Suprapubic skin (tissue), 4 donors: ENCODE measurements around the gene DYNC1I2.

Source experiments
- CTCF ChIP-seq, 2 donors: fragments of 200-600 bp in 1 of 2; fragments of 450-650 bp in 1 of 2; sonication (generic) in 1 of 2; IDR thresholded peaks; one replicate each; pipeline ENCODE4 v1.5.1; 2016 to 2019; ENCODE audit warnings: antibody characterized with exemption in 2 of 2, mild to moderate bottlenecking in 1 of 2, moderate library complexity in 1 of 2
- EP300 ChIP-seq: sonication (generic); formaldehyde crosslinking; IDR thresholded peaks from one replicate; pipeline ENCODE4 v1.6.1; 2017; ENCODE audit warnings: antibody characterized with exemption
- POLR2A ChIP-seq, 2 donors: fragments of 450-650 bp; IDR thresholded peaks; one replicate each; pipeline ENCODE4 v1.6.1; 2017; ENCODE audit warnings: antibody characterized with exemption in 2 of 2, mild to moderate bottlenecking in 2 of 2, moderate library complexity in 2 of 2
- POLR2AphosphoS5 ChIP-seq, 3 donors: sonication (generic); formaldehyde crosslinking; IDR thresholded peaks; one replicate each; pipeline ENCODE4 v1.6.1; 2017; ENCODE audit warnings: antibody characterized with exemption in 3 of 3

GRCh38 chr2:171794918-171795317, 107.6 kb downstream of the DYNC1I2 start:
- TF ChIP-seq CTCF (IDR thresholded peaks at IDR 0.05) (no peak), POLR2A (IDR thresholded peaks at IDR 0.05) (no peak), POLR2AphosphoS5 (IDR thresholded peaks at IDR 0.05) (no peak), EP300 (no peak)
